ENCODE measurements around the gene SMAD1. TPM values are rescaled to one million over a fixed set of nuclear protein-coding genes. Genes with fewer than 3 reads are reported as not detected.

SMAD1 gene
- polyA plus RNA-seq, 2 of the 4 experiments (the other 2 are of a cell fraction): 9.9 to 23.9 TPM

GRCh38 chr4:145440292-145441007 lies 41.2 kb upstream of the SMAD1 start:
- H3K4me3 ChIP-seq: no peak overlapping the region
- POLR2A ChIA-PET: no interaction called here
- no peak for ATAC-seq

GRCh38 chr4:145446184-145446583 lies 35.5 kb upstream of the SMAD1 start:
- POLR2A ChIA-PET: no interaction called here
- DNase-seq (ENCODE audit: low read depth in 1 of 2, low spot score in 1 of 2): no peak
- Histone ChIP-seq H3K4me1 (no peaks in the 10 kb centered on the region), H3K4me2 (no peak overlapping the region), H3K9me3 (no peaks in the 10 kb centered on the region), H3K4me3 (no peak overlapping the region), H3K27ac (no peak overlapping the region)
- no peak for FAIRE-seq
- CTCF ChIA-PET: no interaction called here
- WGBS (ENCODE audit: missing lambda C conversion rate): 6% methylated on average over 1 of the region's 1 CpG
- TF ChIP-seq HOXA7 (CRISPR knock-in tag; IDR thresholded peaks at IDR 0.05) (no peak), ESRRA (IDR thresholded peaks at IDR 0.05; ENCODE audit: borderline replicate concordance, low read length) (no peak), SREBF2 (IDR thresholded peaks at IDR 0.05) (no peak), RAD21 (conservative IDR thresholded peaks at IDR 0.05 in 1 of 2, IDR thresholded peaks at IDR 0.05 in 1 of 2) (no peak), ELK1 (IDR thresholded peaks at IDR 0.05; ENCODE audit: low read depth, low read length) (no peak), HOXB13 (CRISPR knock-in tag; IDR thresholded peaks at IDR 0.05; ENCODE audit: low read depth) (no peak), REST (IDR thresholded peaks at IDR 0.05) (no peak), HDAC2 (IDR thresholded peaks at IDR 0.05) (no peak), HMGXB4 (CRISPR knock-in tag; IDR thresholded peaks at IDR 0.05; ENCODE audit: borderline replicate concordance) (no peak), CHD2 (IDR thresholded peaks at IDR 0.05; ENCODE audit: low read length, partially characterized antibody) (no peak), CTCF (IDR thresholded peaks at IDR 0.05) (no peak), BHLHE40 (IDR thresholded peaks at IDR 0.05; ENCODE audit: low read depth, low read length) (no peak), ZSCAN20 (CRISPR knock-in tag; IDR thresholded peaks at IDR 0.05) (no peak)
- ATAC-seq: no peak

More at GRCh38 chr4:145440292-145441007, 41.2 kb upstream of the SMAD1 start:
- DNase-seq (ENCODE audit: low read depth in 1 of 2, low spot score in 1 of 2) (no peak), FAIRE-seq (no peak)
- no peaks in the 10 kb centered on the region for H3K4me1 ChIP-seq
- no peaks in the 10 kb centered on the region for H3K9me3 ChIP-seq
- no peak overlapping the region for H3K4me2 ChIP-seq
- no peak overlapping the region for H3K27ac ChIP-seq
- WGBS (ENCODE audit: missing lambda C conversion rate): 30% methylated on average over 5 of the region's 5 CpGs
- TF ChIP-seq NFE2L2 (conservative IDR thresholded peaks at IDR 0.05; ENCODE audit: low read length): no peak
- TF ChIP-seq RNF2 (IDR thresholded peaks at IDR 0.05; ENCODE audit: borderline replicate concordance, low read depth): no peak
- no peak for TF ChIP-seq HOXA7 (CRISPR knock-in tag; IDR thresholded peaks at IDR 0.05)
- no peak for TF ChIP-seq HOXB5 (CRISPR knock-in tag; IDR thresholded peaks at IDR 0.05)
- TF ChIP-seq ATOH8 (CRISPR knock-in tag; IDR thresholded peaks at IDR 0.05; ENCODE audit: low read depth): no peak
- no peak for TF ChIP-seq HES2 (IDR thresholded peaks at IDR 0.05)
- TF ChIP-seq HDAC2 (IDR thresholded peaks at IDR 0.05): no peak
- no peak for TF ChIP-seq ZSCAN20 (CRISPR knock-in tag; IDR thresholded peaks at IDR 0.05)
- CTCF ChIA-PET: no interaction called here
